ENCODE results near the gene NRXN2. TPM values are rescaled to one million over a fixed set of nuclear protein-coding genes. Genes with fewer than 3 reads are reported as not detected.
"Not testable (repeated sequence)": the region's sequence is repeated elsewhere in the genome, so short reads cannot be mapped to it uniquely, and the experiment has no call there.

Gene NRXN2
- total RNA-seq, 4 donors from 2014 or later, result 1.6 to 4.2 (median 3.0) TPM

GRCh38 chr11:64705501-64705900 lies 17.5 kb downstream of the NRXN2 start:
- peaks cover 0 to 4% of the 10 kb centered on the region in 2 donors for H3K27me3 ChIP-seq
- no peaks in the 10 kb centered on the region for H3K4me1 ChIP-seq
- no peak overlapping the region for H3K27ac ChIP-seq
- no peaks in the 10 kb centered on the region for H3K9me3 ChIP-seq
- DNase-seq, result no peak
- no peaks in the 10 kb centered on the region for H3K36me3 ChIP-seq
- no peak overlapping the region for H3K4me3 ChIP-seq
- no peak for TF ChIP-seq CTCF (IDR thresholded peaks at IDR 0.05)
- no peak for TF ChIP-seq POLR2A (IDR thresholded peaks at IDR 0.05)

- TF ChIP-seq POLR2A (IDR thresholded peaks at IDR 0.05), result no peak
- no peak for TF ChIP-seq CTCF (IDR thresholded peaks at IDR 0.05)
- no peaks in the 10 kb centered on the region for H3K9me3 ChIP-seq
- no peak overlapping the region for H3K27ac ChIP-seq
- no peak for DNase-seq
- no peaks in the 10 kb centered on the region for H3K27me3 ChIP-seq
- no peaks in the 10 kb centered on the region for H3K36me3 ChIP-seq
- no peaks in the 10 kb centered on the region for H3K4me1 ChIP-seq
- H3K4me3 ChIP-seq, result no peak overlapping the region
Measured at GRCh38 chr11:64703048-64703447, 19.9 kb downstream of the NRXN2 start.

- H3K27me3 ChIP-seq, H3K27ac ChIP-seq, H3K4me3 ChIP-seq, H3K4me1 ChIP-seq, DNase-seq, H3K9me3 ChIP-seq, H3K36me3 ChIP-seq: not testable (repeated sequence)
Measured at GRCh38 chr11:64701956-64702355, 21.0 kb downstream of the NRXN2 start.

GRCh38 chr11:64698427-64698826 lies 24.6 kb downstream of the NRXN2 start:
- Histone ChIP-seq H3K36me3 (no peaks in the 10 kb centered on the region), H3K27me3 (no peaks in the 10 kb centered on the region), H3K4me1 (peaks cover 0 to 3% (median 0%) of the 10 kb centered on the region in 4 donors), H3K4me3 (no peak overlapping the region), H3K9me3 (no peaks in the 10 kb centered on the region), H3K27ac (no peak overlapping the region)
- TF ChIP-seq POLR2A (IDR thresholded peaks at IDR 0.05), result no peak
- no peak for TF ChIP-seq CTCF (IDR thresholded peaks at IDR 0.05)
- no peak for DNase-seq

- no peaks in the 10 kb centered on the region for H3K9me3 ChIP-seq
- no peaks in the 10 kb centered on the region for H3K27me3 ChIP-seq
- peaks cover 0 to 3% (median 0%) of the 10 kb centered on the region in 4 donors for H3K4me1 ChIP-seq
- H3K36me3 ChIP-seq, result no peaks in the 10 kb centered on the region
- no peak for DNase-seq
- TF ChIP-seq POLR2A (IDR thresholded peaks at IDR 0.05), result no peak
- no peak for TF ChIP-seq CTCF (IDR thresholded peaks at IDR 0.05)
- no peak overlapping the region for H3K4me3 ChIP-seq
- H3K27ac ChIP-seq, result no peak overlapping the region
Measured at GRCh38 chr11:64697663-64698375, 25.2 kb downstream of the NRXN2 start.

GRCh38 chr11:64696045-64696444 lies 27.0 kb downstream of the NRXN2 start:
- no peaks in the 10 kb centered on the region for H3K36me3 ChIP-seq
- DNase-seq, result no peak
- H3K9me3 ChIP-seq, result no peaks in the 10 kb centered on the region
- H3K27me3 ChIP-seq, result no peaks in the 10 kb centered on the region
- peaks cover 0 to 3% (median 0%) of the 10 kb centered on the region in 4 donors for H3K4me1 ChIP-seq
- H3K4me3 ChIP-seq, result no peak overlapping the region
- TF ChIP-seq POLR2A (IDR thresholded peaks at IDR 0.05), result no peak
- H3K27ac ChIP-seq, result no peak overlapping the region

GRCh38 chr11:64695548-64695947 lies 27.4 kb downstream of the NRXN2 start:
- Histone ChIP-seq H3K36me3 (no peaks in the 10 kb centered on the region), H3K4me1 (peaks cover 0 to 3% (median 0%) of the 10 kb centered on the region in 4 donors), H3K27ac (no peak overlapping the region), H3K27me3 (no peaks in the 10 kb centered on the region), H3K9me3 (no peaks in the 10 kb centered on the region), H3K4me3 (no peak overlapping the region)
- no peak for DNase-seq
- TF ChIP-seq POLR2A (IDR thresholded peaks at IDR 0.05) (no peak), CTCF (IDR thresholded peaks at IDR 0.05) (no peak)
